Omental fat pad (tissue), 4 donors: ENCODE data around the gene CLEC16A. TPM values are rescaled to one million over a fixed set of nuclear protein-coding genes. Genes with fewer than 3 reads are reported as not detected.

Source experiments
- ATAC-seq: fragments of 150-250 bp; one replicate; pipeline ENCODE4 v1.9.1; 2016; ENCODE audit warnings: mild to moderate bottlenecking, moderate library complexity; ENCODE audit not compliant: low FRiP score
- DNase-seq: peaks from one replicate; pipeline ENCODE4 v3.0.0-alpha.2; 2019; ENCODE audit warnings: low spot score
- CTCF ChIP-seq, 3 donors: fragments of 450-650 bp; IDR thresholded peaks; one replicate each; pipeline ENCODE4 v1.5.1; 2016 to 2017; ENCODE audit warnings: antibody characterized with exemption in 3 of 3, mild to moderate bottlenecking in 3 of 3, moderate library complexity in 2 of 3
- total RNA-seq, 4 donors: library from RNA; depleted of rRNA; stranded (reverse); fragments of >200 nt; gene quantifications; one replicate each; pipeline ENCODE4 v1.1.0, GENCODE V29; 2016

Gene CLEC16A
- total RNA-seq, 4 donors from 2014 or later = 24.0 to 36.9 (median 29.5) TPM

GRCh38 chr16:11149011-11149616, 204.8 kb downstream of the CLEC16A start:
- ATAC-seq = no peak
- TF ChIP-seq CTCF (IDR thresholded peaks at IDR 0.05) = no peak
- no peak for DNase-seq

- ATAC-seq (no peak), DNase-seq (no peak)
- no peak for TF ChIP-seq CTCF (IDR thresholded peaks at IDR 0.05)
Observed at GRCh38 chr16:11150190-11150589, 205.8 kb downstream of the CLEC16A start.

- no peak for TF ChIP-seq CTCF (IDR thresholded peaks at IDR 0.05)
- no peak for DNase-seq
Observed at GRCh38 chr16:11151156-11151884, 207.0 kb downstream of the CLEC16A start.

GRCh38 chr16:11151885-11152629, 207.7 kb downstream of the CLEC16A start:
- DNase-seq (no peak), ATAC-seq (no peak)
- no peak for TF ChIP-seq CTCF (IDR thresholded peaks at IDR 0.05)

More at GRCh38 chr16:11151156-11151884, 207.0 kb downstream of the CLEC16A start:
- no peak for ATAC-seq

GRCh38 chr16:11152677-11153331, 208.4 kb downstream of the CLEC16A start:
- DNase-seq (no peak), ATAC-seq (no peak)
- no peak for TF ChIP-seq CTCF (IDR thresholded peaks at IDR 0.05)

GRCh38 chr16:11155284-11155806, 211.0 kb downstream of the CLEC16A start:
- no peak for TF ChIP-seq CTCF (IDR thresholded peaks at IDR 0.05)
- DNase-seq (no peak), ATAC-seq (no peak)
